Mesothelial cell of epicardium (in vitro differentiated cells): ENCODE measurements around the gene CYRIA. TPM values are rescaled to one million over a fixed set of nuclear protein-coding genes. Genes with fewer than 3 reads are reported as not detected.

Experiments
- DNase-seq, 2 experiments: peaks; one replicate each; pipeline ENCODE4 v3.0.0; 2021; ENCODE audit warnings: low spot score in 2 of 2; ENCODE audit not compliant: unreplicated experiment in 2 of 2
- H3K27ac Mint-ChIP-seq: 2 replicates; pipeline ENCODE4 v1.8.0; 2021; ENCODE audit warnings: mixed read lengths
- H3K27me3 Mint-ChIP-seq: 2 replicates; pipeline ENCODE4 v1.8.0; 2021; ENCODE audit warnings: low read depth, mixed read lengths
- H3K36me3 Mint-ChIP-seq: 2 replicates; pipeline ENCODE4 v1.8.0; 2021; ENCODE audit warnings: mixed read lengths
- H3K4me1 Mint-ChIP-seq: 2 replicates; pipeline ENCODE4 v1.8.0; 2021; ENCODE audit warnings: mixed read lengths
- H3K4me3 Mint-ChIP-seq: 2 replicates; pipeline ENCODE4 v1.8.0; 2021; ENCODE audit warnings: mild to moderate bottlenecking, moderate library complexity, mixed read lengths
- H3K9me3 Mint-ChIP-seq: 2 replicates; pipeline ENCODE4 v1.8.0; 2021; ENCODE audit warnings: mixed read lengths
- CTCF ChIP-seq: fragments of 200-600 bp; sonication (generic); IDR thresholded peaks from one replicate; pipeline ENCODE4 v1.5.0; 2021; ENCODE audit warnings: antibody characterized with exemption; ENCODE audit not compliant: unreplicated experiment
- total RNA-seq: library from RNA; stranded (reverse); gene quantifications from 3 replicates; pipeline ENCODE4 v1.2.1, GENCODE V29; 2021

CYRIA gene
- total RNA-seq, 1 donor from 2014 or later: 4.0 TPM

- no peak overlapping the region for H3K4me3 Mint-ChIP-seq
- no peaks in the 10 kb centered on the region for H3K36me3 Mint-ChIP-seq
- TF ChIP-seq CTCF: no peak
- peaks cover 12% of the 10 kb centered on the region for H3K9me3 Mint-ChIP-seq
- H3K27ac Mint-ChIP-seq: no peak overlapping the region
- no peaks in the 10 kb centered on the region for H3K4me1 Mint-ChIP-seq
- H3K27me3 Mint-ChIP-seq: no peaks in the 10 kb centered on the region
- no peak for DNase-seq
These were observed 35.1 kb upstream of the CYRIA start for GRCh38 chr2:16700551-16701259.

- Mint-ChIP-seq H3K4me1 (no peaks in the 10 kb centered on the region), H3K27me3 (peaks cover 5% of the 10 kb centered on the region), H3K4me3 (no peak overlapping the region), H3K9me3 (peaks cover 12% of the 10 kb centered on the region), H3K27ac (no peak overlapping the region), H3K36me3 (no peaks in the 10 kb centered on the region)
- no peak for TF ChIP-seq CTCF
- no peak for DNase-seq
These were observed 28.2 kb upstream of the CYRIA start for GRCh38 chr2:16693854-16694253.

- Mint-ChIP-seq H3K9me3 (no peaks in the 10 kb centered on the region), H3K27ac (no peak overlapping the region), H3K36me3 (no peaks in the 10 kb centered on the region), H3K4me3 (no peak overlapping the region), H3K4me1 (peaks cover 1% of the 10 kb centered on the region), H3K27me3 (peaks cover 5% of the 10 kb centered on the region)
- no peak for DNase-seq
- no peak for TF ChIP-seq CTCF
These were observed 25.6 kb upstream of the CYRIA start for GRCh38 chr2:16691261-16691660.

DNA sequence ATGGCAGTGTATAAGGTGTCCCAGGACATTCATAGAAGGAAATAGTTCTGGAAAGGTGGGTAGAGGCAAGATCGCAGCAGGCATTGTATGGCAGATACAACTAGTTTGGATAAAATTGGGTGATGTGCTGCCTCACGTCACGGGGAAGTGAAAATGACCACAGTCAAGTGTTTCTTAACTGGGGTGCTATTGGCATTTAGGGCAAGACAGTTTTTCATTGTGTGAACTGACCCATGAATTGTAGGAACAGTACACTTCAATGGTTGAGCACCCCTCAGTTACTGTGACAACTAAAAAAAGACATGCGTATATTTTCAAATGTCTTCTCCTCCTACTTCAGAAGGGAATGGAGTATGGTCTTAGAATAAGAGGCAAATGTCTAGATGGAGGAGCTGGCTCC, 22.3 kb upstream of the CYRIA start:
- no peaks in the 10 kb centered on the region for H3K9me3 Mint-ChIP-seq
- H3K4me3 Mint-ChIP-seq: no peak overlapping the region
- H3K36me3 Mint-ChIP-seq: no peaks in the 10 kb centered on the region
- DNase-seq: no peak
- H3K27ac Mint-ChIP-seq: no peak overlapping the region
- H3K27me3 Mint-ChIP-seq: no peaks in the 10 kb centered on the region
- peaks cover 16% of the 10 kb centered on the region for H3K4me1 Mint-ChIP-seq
- TF ChIP-seq CTCF: no peak

DNA sequence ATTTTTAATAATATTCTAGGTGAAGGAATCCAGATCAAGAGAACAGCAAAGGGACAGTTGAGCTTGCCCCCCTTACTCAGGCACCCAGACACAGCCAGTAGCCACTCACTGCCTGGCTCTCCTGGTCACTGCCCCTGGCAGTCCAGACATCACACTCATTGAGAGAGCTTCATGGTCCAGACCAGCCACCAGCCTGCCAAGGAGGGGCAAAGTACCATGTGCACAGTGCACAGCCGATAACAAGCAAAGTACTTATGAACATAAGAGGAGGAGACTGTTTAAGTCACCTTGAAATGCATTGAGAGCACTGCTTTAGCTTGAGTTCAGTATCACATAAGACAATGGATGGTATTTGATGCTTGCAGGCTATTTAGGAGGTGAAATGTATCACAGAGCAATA, 21.6 kb upstream of the CYRIA start:
- no peak overlapping the region for H3K27ac Mint-ChIP-seq
- no peak overlapping the region for H3K4me3 Mint-ChIP-seq
- TF ChIP-seq CTCF: no peak
- H3K36me3 Mint-ChIP-seq: no peaks in the 10 kb centered on the region
- no peaks in the 10 kb centered on the region for H3K27me3 Mint-ChIP-seq
- DNase-seq: no peak
- peaks cover 16% of the 10 kb centered on the region for H3K4me1 Mint-ChIP-seq
- H3K9me3 Mint-ChIP-seq: no peaks in the 10 kb centered on the region
